Esophagus squamous epithelium (tissue), 4 donors: ENCODE results near the gene MAPKAP1.

Experiments
- POLR2A ChIP-seq, 4 donors: fragments of 450-650 bp; IDR thresholded peaks; one replicate each; pipeline ENCODE4 v1.6.1; 2017; ENCODE audit warnings: antibody characterized with exemption in 4 of 4, mild to moderate bottlenecking in 4 of 4, moderate library complexity in 3 of 4
- TF ChIP-seq, protein P1 (sequence below), 6 experiments: fragments of 450-650 bp in 4 of 6; fragments of 200-600 bp in 2 of 6; sonication (generic) in 2 of 6; IDR thresholded peaks; one replicate each; pipeline ENCODE4 v1.5.1; 2016 to 2019; ENCODE audit warnings: antibody characterized with exemption in 6 of 6, mild to moderate bottlenecking in 4 of 6, moderate library complexity in 4 of 6

DNA sequence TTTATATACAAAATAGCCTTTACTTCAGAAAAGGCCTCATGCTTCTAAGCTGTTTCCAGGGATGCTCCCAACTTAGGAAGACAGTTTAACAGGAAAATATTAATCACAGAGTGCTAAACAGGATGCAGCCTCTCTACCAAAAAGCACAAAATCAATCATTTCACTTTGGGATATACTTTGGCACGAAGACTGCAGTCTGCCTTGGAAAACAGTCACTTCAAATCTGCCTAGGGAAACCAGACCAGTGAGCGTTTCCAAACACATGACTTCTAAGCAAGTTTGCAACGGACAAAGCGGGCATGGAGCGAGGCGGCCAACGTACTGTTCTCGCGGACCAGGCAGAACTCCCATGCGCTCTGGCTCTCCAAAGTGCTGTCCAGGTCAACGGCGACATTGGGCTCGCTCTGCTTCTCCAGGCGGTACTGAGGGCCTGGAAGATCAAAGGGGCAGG is 201.0 kb downstream of the MAPKAP1 start:
- TF ChIP-seq, protein P1, sequence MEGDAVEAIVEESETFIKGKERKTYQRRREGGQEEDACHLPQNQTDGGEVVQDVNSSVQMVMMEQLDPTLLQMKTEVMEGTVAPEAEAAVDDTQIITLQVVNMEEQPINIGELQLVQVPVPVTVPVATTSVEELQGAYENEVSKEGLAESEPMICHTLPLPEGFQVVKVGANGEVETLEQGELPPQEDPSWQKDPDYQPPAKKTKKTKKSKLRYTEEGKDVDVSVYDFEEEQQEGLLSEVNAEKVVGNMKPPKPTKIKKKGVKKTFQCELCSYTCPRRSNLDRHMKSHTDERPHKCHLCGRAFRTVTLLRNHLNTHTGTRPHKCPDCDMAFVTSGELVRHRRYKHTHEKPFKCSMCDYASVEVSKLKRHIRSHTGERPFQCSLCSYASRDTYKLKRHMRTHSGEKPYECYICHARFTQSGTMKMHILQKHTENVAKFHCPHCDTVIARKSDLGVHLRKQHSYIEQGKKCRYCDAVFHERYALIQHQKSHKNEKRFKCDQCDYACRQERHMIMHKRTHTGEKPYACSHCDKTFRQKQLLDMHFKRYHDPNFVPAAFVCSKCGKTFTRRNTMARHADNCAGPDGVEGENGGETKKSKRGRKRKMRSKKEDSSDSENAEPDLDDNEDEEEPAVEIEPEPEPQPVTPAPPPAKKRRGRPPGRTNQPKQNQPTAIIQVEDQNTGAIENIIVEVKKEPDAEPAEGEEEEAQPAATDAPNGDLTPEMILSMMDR (IDR thresholded peaks at IDR 0.05): no peak
- no peak for TF ChIP-seq POLR2A (IDR thresholded peaks at IDR 0.05)
